ENCODE results near the gene C3orf80.

- no peak for TF ChIP-seq EZH2 (IDR thresholded peaks at IDR 0.05; ENCODE audit: low read length, missing control alignments)
- TF ChIP-seq, protein P1, sequence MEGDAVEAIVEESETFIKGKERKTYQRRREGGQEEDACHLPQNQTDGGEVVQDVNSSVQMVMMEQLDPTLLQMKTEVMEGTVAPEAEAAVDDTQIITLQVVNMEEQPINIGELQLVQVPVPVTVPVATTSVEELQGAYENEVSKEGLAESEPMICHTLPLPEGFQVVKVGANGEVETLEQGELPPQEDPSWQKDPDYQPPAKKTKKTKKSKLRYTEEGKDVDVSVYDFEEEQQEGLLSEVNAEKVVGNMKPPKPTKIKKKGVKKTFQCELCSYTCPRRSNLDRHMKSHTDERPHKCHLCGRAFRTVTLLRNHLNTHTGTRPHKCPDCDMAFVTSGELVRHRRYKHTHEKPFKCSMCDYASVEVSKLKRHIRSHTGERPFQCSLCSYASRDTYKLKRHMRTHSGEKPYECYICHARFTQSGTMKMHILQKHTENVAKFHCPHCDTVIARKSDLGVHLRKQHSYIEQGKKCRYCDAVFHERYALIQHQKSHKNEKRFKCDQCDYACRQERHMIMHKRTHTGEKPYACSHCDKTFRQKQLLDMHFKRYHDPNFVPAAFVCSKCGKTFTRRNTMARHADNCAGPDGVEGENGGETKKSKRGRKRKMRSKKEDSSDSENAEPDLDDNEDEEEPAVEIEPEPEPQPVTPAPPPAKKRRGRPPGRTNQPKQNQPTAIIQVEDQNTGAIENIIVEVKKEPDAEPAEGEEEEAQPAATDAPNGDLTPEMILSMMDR (conservative IDR thresholded peaks at IDR 0.05 in 1 of 2, IDR thresholded peaks at IDR 0.05 in 1 of 2; ENCODE audit: low read depth in 1 of 2, low read length in 2 of 2): no peak
Observed at GRCh38 chr3:160259589-160259988, 34.4 kb downstream of the C3orf80 start.

All from fibroblast of lung (primary cell).